Stomach (tissue), 4 donors: ENCODE measurements around the gene GCKR.

Source experiments
- EP300 ChIP-seq: sonication (generic); formaldehyde crosslinking; IDR thresholded peaks from one replicate; pipeline ENCODE4 v1.6.1; 2017; ENCODE audit warnings: antibody characterized with exemption
- POLR2A ChIP-seq, 4 donors: fragments of 450-650 bp; IDR thresholded peaks; one replicate each; pipeline ENCODE4 v1.6.1; 2016; ENCODE audit warnings: antibody characterized with exemption in 4 of 4, control low read depth in 2 of 4, mild to moderate bottlenecking in 1 of 4, moderate library complexity in 1 of 4
- POLR2AphosphoS5 ChIP-seq, 3 donors: sonication (generic); formaldehyde crosslinking; IDR thresholded peaks; one replicate each; pipeline ENCODE4 v1.6.1; 2016; ENCODE audit warnings: antibody characterized with exemption in 3 of 3
- TF ChIP-seq, protein P1 (sequence below), 7 experiments: fragments of 450-650 bp in 4 of 7; fragments of 200-600 bp in 3 of 7; sonication (generic) in 3 of 7; IDR thresholded peaks; one replicate each; pipeline ENCODE4 v1.5.1; 2016 to 2019; ENCODE audit warnings: antibody characterized with exemption in 7 of 7, control low read depth in 2 of 7, mild to moderate bottlenecking in 1 of 7

DNA sequence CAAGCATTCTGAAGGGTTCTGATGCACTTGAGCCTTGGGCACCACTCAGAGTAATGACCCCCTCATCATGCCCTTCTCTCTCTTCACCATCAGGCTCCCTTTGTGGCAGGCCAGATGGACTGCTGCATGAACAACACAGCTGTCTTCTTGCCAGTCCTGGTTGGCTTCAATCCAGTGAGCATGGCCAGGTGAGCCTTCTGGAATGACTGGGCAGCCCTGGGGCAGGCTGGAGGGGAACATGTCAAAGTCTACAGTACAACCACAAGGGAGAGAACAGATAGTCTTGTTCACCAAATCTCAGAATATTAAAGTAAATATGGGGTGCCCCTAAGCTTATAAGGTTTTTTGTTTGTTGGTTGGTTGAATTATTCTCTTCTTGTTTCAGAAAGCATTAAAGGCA, 4.4 kb downstream of the GCKR start:
- TF ChIP-seq EP300 (no peak), POLR2A (IDR thresholded peaks at IDR 0.05) (no peak), POLR2AphosphoS5 (IDR thresholded peaks at IDR 0.05) (no peak)
- TF ChIP-seq, protein P1, sequence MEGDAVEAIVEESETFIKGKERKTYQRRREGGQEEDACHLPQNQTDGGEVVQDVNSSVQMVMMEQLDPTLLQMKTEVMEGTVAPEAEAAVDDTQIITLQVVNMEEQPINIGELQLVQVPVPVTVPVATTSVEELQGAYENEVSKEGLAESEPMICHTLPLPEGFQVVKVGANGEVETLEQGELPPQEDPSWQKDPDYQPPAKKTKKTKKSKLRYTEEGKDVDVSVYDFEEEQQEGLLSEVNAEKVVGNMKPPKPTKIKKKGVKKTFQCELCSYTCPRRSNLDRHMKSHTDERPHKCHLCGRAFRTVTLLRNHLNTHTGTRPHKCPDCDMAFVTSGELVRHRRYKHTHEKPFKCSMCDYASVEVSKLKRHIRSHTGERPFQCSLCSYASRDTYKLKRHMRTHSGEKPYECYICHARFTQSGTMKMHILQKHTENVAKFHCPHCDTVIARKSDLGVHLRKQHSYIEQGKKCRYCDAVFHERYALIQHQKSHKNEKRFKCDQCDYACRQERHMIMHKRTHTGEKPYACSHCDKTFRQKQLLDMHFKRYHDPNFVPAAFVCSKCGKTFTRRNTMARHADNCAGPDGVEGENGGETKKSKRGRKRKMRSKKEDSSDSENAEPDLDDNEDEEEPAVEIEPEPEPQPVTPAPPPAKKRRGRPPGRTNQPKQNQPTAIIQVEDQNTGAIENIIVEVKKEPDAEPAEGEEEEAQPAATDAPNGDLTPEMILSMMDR (IDR thresholded peaks at IDR 0.05), result no peak
